Measurements from ENCODE around the gene PLPPR5. TPM values are rescaled to one million over a fixed set of nuclear protein-coding genes. Genes with fewer than 3 reads are reported as not detected.
"Not testable (repeated sequence)": the region's sequence is repeated elsewhere in the genome, so short reads cannot be mapped to it uniquely, and the experiment has no call there.

Gene PLPPR5, protein sequence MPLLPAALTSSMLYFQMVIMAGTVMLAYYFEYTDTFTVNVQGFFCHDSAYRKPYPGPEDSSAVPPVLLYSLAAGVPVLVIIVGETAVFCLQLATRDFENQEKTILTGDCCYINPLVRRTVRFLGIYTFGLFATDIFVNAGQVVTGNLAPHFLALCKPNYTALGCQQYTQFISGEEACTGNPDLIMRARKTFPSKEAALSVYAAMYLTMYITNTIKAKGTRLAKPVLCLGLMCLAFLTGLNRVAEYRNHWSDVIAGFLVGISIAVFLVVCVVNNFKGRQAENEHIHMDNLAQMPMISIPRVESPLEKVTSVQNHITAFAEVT
- total RNA-seq (under 0.01 TPM in 1 of 2 replicates, not detected in the other), polyA plus RNA-seq (0.25 and 0.26 TPM in 2 replicates), polyA minus RNA-seq (ENCODE audit: low replicate concordance) (not detected in 2 replicates)
- polyA plus RNA-seq (2012), result 0.10 and 0.39 TPM in 2 replicates

DNA sequence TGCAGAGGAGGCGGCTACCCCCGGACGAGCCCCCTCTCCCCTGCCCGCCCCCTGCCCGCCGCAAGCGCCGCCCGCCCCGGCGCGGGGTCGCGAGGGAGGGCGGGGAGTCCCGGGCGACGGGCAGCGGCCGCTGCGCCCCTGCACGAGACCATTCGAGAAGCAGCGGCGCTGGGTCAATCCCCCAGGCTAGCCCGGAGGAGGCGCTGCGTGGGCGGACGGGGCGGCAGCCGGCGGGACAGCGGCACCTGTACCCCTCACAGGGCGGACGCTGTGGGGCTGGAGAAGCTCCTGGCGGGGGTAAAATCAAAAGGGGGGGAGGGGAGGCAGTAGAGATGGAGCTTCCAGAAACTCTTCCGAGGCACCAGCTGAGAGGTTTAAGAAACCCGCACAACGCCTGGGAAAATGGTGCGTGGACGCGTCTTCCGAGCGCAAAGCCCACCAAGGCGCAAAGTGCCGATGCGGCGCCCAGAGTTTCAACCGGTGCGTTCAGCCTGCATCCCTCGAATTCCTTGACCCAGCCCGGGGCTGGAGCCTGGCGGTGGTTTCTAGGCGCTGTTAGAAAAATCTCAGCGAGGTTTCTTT, at the start of gene PLPPR5:
Gene PLPPR5 (minus strand): TSS at position 1 of the 582 bp plus-strand sequence. CDS start 190 bp downstream, outside the sequence.
- Histone ChIP-seq H3K27me3 (ENCODE audit: control insufficient read depth, insufficient read depth, low read length) (peaks cover 36% of the 10 kb centered on the region), H3K4me1 (ENCODE audit: control insufficient read depth, extremely low read depth, insufficient read depth, low read length) (no peaks in the 10 kb centered on the region), H2AFZ (ENCODE audit: low read length) (peak within 1 kb of the TSS; percentile 77), H3K4me2 (ENCODE audit: extremely low read depth, insufficient read depth, low read length) (peak within 1 kb of the TSS; percentile 80), H3K9me3 (ENCODE audit: control insufficient read depth, insufficient read depth, low read depth, low read length) (no peaks in the 10 kb centered on the region), H3K36me3 (ENCODE audit: control insufficient read depth, insufficient read depth, low read length) (no peaks in the 10 kb centered on the region), H4K20me1 (ENCODE audit: control insufficient read depth, extremely low read depth, insufficient read depth, low read length) (no peaks in the 10 kb centered on the region), H3K4me3 (replicated peaks in 1 of 4; ENCODE audit: control extremely low read depth in 1 of 4, insufficient read depth in 1 of 4, low read depth in 3 of 4, low read length in 4 of 4) (peak within 1 kb of the TSS; percentile 36 to 57 (median 51)), H3K79me2 (ENCODE audit: control insufficient read depth, insufficient read depth, low read length) (no peaks in the 10 kb centered on the region), H3K27ac (ENCODE audit: insufficient read depth, low read length) (no peak within 1 kb of the TSS), H3K9ac (ENCODE audit: insufficient read depth, low read length) (no peak within 1 kb of the TSS)
- TF ChIP-seq CTCF (conservative IDR thresholded peaks at IDR 0.05 in 1 of 2, IDR thresholded peaks at IDR 0.05 in 1 of 2; ENCODE audit: low read depth in 1 of 2, low read length in 2 of 2) (peak in 1 of 2 donors; percentile 15), EZH2 (IDR thresholded peaks at IDR 0.05; ENCODE audit: low read length, missing control alignments) (no peak)
- DNase-seq (ENCODE audit: low read depth in 2 of 2), result peak in 1 of 2 donors; percentile 8

GRCh38 chr1:99051611-99052283, 47.1 kb upstream of the PLPPR5 start:
- H3K79me2 ChIP-seq (ENCODE audit: control insufficient read depth, insufficient read depth, low read length), result no peaks in the 10 kb centered on the region
- H3K4me1 ChIP-seq (ENCODE audit: control insufficient read depth, extremely low read depth, insufficient read depth, low read length), result no peaks in the 10 kb centered on the region
- no peaks in the 10 kb centered on the region for H4K20me1 ChIP-seq (ENCODE audit: control insufficient read depth, extremely low read depth, insufficient read depth, low read length)
- DNase-seq (ENCODE audit: low read depth in 2 of 2), result no peak
- no peaks in the 10 kb centered on the region for H3K9me3 ChIP-seq (ENCODE audit: control insufficient read depth, insufficient read depth, low read depth, low read length)
- no peak overlapping the region for H3K27ac ChIP-seq (ENCODE audit: insufficient read depth, low read length)
- H3K27me3 ChIP-seq (ENCODE audit: control insufficient read depth, insufficient read depth, low read length), result peaks cover 4% of the 10 kb centered on the region
- H3K9ac ChIP-seq (ENCODE audit: insufficient read depth, low read length), result no peak overlapping the region
- H2AFZ ChIP-seq (ENCODE audit: low read length), result no peak overlapping the region
- H3K4me2 ChIP-seq (ENCODE audit: extremely low read depth, insufficient read depth, low read length), result no peak overlapping the region
- no peak overlapping the region for H3K4me3 ChIP-seq (replicated peaks in 1 of 4; ENCODE audit: control extremely low read depth in 1 of 4, insufficient read depth in 1 of 4, low read depth in 3 of 4, low read length in 4 of 4)
- TF ChIP-seq EZH2 (IDR thresholded peaks at IDR 0.05; ENCODE audit: low read length, missing control alignments) (no peak), CTCF (conservative IDR thresholded peaks at IDR 0.05 in 1 of 2, IDR thresholded peaks at IDR 0.05 in 1 of 2; ENCODE audit: low read depth in 1 of 2, low read length in 2 of 2) (no peak)
- H3K36me3 ChIP-seq (ENCODE audit: control insufficient read depth, insufficient read depth, low read length), result no peaks in the 10 kb centered on the region

GRCh38 chr1:99049745-99050144, 45.1 kb upstream of the PLPPR5 start:
- no peaks in the 10 kb centered on the region for H3K79me2 ChIP-seq (ENCODE audit: control insufficient read depth, insufficient read depth, low read length)
- no peak overlapping the region for H3K27ac ChIP-seq (ENCODE audit: insufficient read depth, low read length)
- TF ChIP-seq EZH2 (IDR thresholded peaks at IDR 0.05; ENCODE audit: low read length, missing control alignments) (no peak), CTCF (conservative IDR thresholded peaks at IDR 0.05 in 1 of 2, IDR thresholded peaks at IDR 0.05 in 1 of 2; ENCODE audit: low read depth in 1 of 2, low read length in 2 of 2) (no peak)
- no peak for DNase-seq (ENCODE audit: low read depth in 2 of 2)
- no peaks in the 10 kb centered on the region for H3K27me3 ChIP-seq (ENCODE audit: control insufficient read depth, insufficient read depth, low read length)
- no peak overlapping the region for H2AFZ ChIP-seq (ENCODE audit: low read length)
- H3K4me1 ChIP-seq (ENCODE audit: control insufficient read depth, extremely low read depth, insufficient read depth, low read length), result no peaks in the 10 kb centered on the region
- H4K20me1 ChIP-seq (ENCODE audit: control insufficient read depth, extremely low read depth, insufficient read depth, low read length), result no peaks in the 10 kb centered on the region
- no peaks in the 10 kb centered on the region for H3K36me3 ChIP-seq (ENCODE audit: control insufficient read depth, insufficient read depth, low read length)
- no peak overlapping the region for H3K4me2 ChIP-seq (ENCODE audit: extremely low read depth, insufficient read depth, low read length)
- no peak overlapping the region for H3K4me3 ChIP-seq (replicated peaks in 1 of 4; ENCODE audit: control extremely low read depth in 1 of 4, insufficient read depth in 1 of 4, low read depth in 3 of 4, low read length in 4 of 4)
- H3K9me3 ChIP-seq (ENCODE audit: control insufficient read depth, insufficient read depth, low read depth, low read length), result no peaks in the 10 kb centered on the region
- no peak overlapping the region for H3K9ac ChIP-seq (ENCODE audit: insufficient read depth, low read length)

- not testable (repeated sequence) for H3K4me2 ChIP-seq (ENCODE audit: extremely low read depth, insufficient read depth, low read length); DNase-seq (ENCODE audit: low read depth in 2 of 2); H3K36me3 ChIP-seq (ENCODE audit: control insufficient read depth, insufficient read depth, low read length); H3K79me2 ChIP-seq (ENCODE audit: control insufficient read depth, insufficient read depth, low read length); H3K9ac ChIP-seq (ENCODE audit: insufficient read depth, low read length); H3K27ac ChIP-seq (ENCODE audit: insufficient read depth, low read length); H3K27me3 ChIP-seq (ENCODE audit: control insufficient read depth, insufficient read depth, low read length); H4K20me1 ChIP-seq (ENCODE audit: control insufficient read depth, extremely low read depth, insufficient read depth, low read length); H2AFZ ChIP-seq (ENCODE audit: low read length); H3K9me3 ChIP-seq (ENCODE audit: control insufficient read depth, insufficient read depth, low read depth, low read length); H3K4me3 ChIP-seq (replicated peaks in 1 of 4; ENCODE audit: control extremely low read depth in 1 of 4, insufficient read depth in 1 of 4, low read depth in 3 of 4, low read length in 4 of 4); H3K4me1 ChIP-seq (ENCODE audit: control insufficient read depth, extremely low read depth, insufficient read depth, low read length)
Observed at GRCh38 chr1:99036746-99037145, 32.1 kb upstream of the PLPPR5 start.
